Ovary (tissue), 9 donors: ENCODE data around the gene KCNIP3. TPM values are rescaled to one million over a fixed set of nuclear protein-coding genes. Genes with fewer than 3 reads are reported as not detected.
A peak's percentile ranks its signal among the peaks of the same experiment; 100 is the strongest.
"Not testable (repeated sequence)": the region's sequence is repeated elsewhere in the genome, so short reads cannot be mapped to it uniquely, and the experiment has no call there.

Experiments
- DNase-seq, 5 donors: peaks; one replicate each; pipeline ENCODE4 v3.0.0-alpha.2; 2019 to 2020
- H3K27ac ChIP-seq, 2 donors: fragments of 200-600 bp; one replicate each; pipeline versions ENCODE4 v1.5.1 to v1.8.0; 2019 to 2022
- H3K27me3 ChIP-seq: fragments of 200-600 bp; one replicate; pipeline ENCODE4 v1.8.0; 2022
- H3K36me3 ChIP-seq: fragments of 200-600 bp; sonication (generic); one replicate; pipeline ENCODE4 v1.5.1; 2019
- H3K4me1 ChIP-seq: one replicate; pipeline ENCODE4 v1.8.1; 2013; ENCODE audit warnings: mild to moderate bottlenecking, moderate library complexity; ENCODE audit not compliant: insufficient read depth
- H3K4me3 ChIP-seq: fragments of 200-600 bp; sonication (generic); one replicate; pipeline ENCODE4 v1.5.1; 2017
- H3K9me3 ChIP-seq, 2 donors: fragments of 200-600 bp in 1 of 2; sonication (generic) in 1 of 2; one replicate each; pipeline versions ENCODE4 v1.5.1 to v1.8.1; 2013 to 2019; ENCODE audit warnings: mild to moderate bottlenecking in 1 of 2, moderate library complexity in 1 of 2
- EP300 ChIP-seq: sonication (generic); formaldehyde crosslinking; IDR thresholded peaks from one replicate; pipeline ENCODE4 v1.6.1; 2017; ENCODE audit warnings: antibody characterized with exemption
- POLR2A ChIP-seq: fragments of 450-650 bp; IDR thresholded peaks from one replicate; pipeline ENCODE4 v1.6.1; 2017; ENCODE audit warnings: antibody characterized with exemption, mild to moderate bottlenecking, moderate library complexity
- WGBS, 3 donors: extraction: QIAGEN DNeasy Blood & Tissue Kit in 1 of 3; methylation state at CpG; one replicate each; pipeline versions ENCODE4 v1.1.5 to v1.1.7; 2013 to 2017; 5-methylcytosine and 5-hydroxymethylcytosine counted together
- intact Hi-C, 4 donors: fragments of 100-400 bp; cut with DNase I; formaldehyde crosslinking; loops; one replicate each; pipeline versions ENCODE4 v1.11.0 to v1.15.1; 2022 to 2023
- polyA plus RNA-seq, 2 donors: library from polyadenylated mRNA; stranded (reverse); fragments of 200-250 nt in 1 of 2; fragments of 350-450 nt in 1 of 2; fragmentation: Illumina TruSeq in 1 of 2; extraction: RNeasy Lipid Tissue Mini Kit (QIAGEN cat#74804) in 1 of 2; gene quantifications; one replicate each; pipeline ENCODE4 v1.2.3, GENCODE V29; 2013 to 2014
- total RNA-seq, 7 donors: library from RNA; depleted of rRNA in 2 of 7; stranded (reverse); fragments of >200 nt in 2 of 7; fragmentation: NEBNext Ultra II Directional in 3 of 7; extraction: Animal tissue kit (Norgen Biotek cat#: 25700) in 3 of 7; gene quantifications; one replicate each; pipeline versions ENCODE4 v1.1.0 to v1.2.4, GENCODE V29; 2016 to 2023
- TF ChIP-seq, protein P1 (sequence below), 3 donors: fragments of 450-650 bp in 2 of 3; fragments of 200-600 bp in 1 of 3; IDR thresholded peaks; one replicate each; pipeline versions ENCODE4 v1.5.1 to v1.8.0; 2016 to 2022; ENCODE audit warnings: antibody characterized with exemption in 3 of 3, mild to moderate bottlenecking in 1 of 3
- donor health status: DM: no; HTN: no; CAD: no; lungs with moderate emphysema.
- donor health status: DM: no; HTN: no; CAD: no.
- donor health status: Bipolar disorder and iron deficiency.
- donor health status: DM: yes; HTN: yes; CAD: no.
- donor health status: DM: no; HTN: no; CAD: no.
- donor health status: DM: yes; HTN: yes; CAD: no.

Gene KCNIP3
- total and polyA plus RNA-seq, 9 donors, result 2.2 to 26.0 (median 11.7) TPM

DNA sequence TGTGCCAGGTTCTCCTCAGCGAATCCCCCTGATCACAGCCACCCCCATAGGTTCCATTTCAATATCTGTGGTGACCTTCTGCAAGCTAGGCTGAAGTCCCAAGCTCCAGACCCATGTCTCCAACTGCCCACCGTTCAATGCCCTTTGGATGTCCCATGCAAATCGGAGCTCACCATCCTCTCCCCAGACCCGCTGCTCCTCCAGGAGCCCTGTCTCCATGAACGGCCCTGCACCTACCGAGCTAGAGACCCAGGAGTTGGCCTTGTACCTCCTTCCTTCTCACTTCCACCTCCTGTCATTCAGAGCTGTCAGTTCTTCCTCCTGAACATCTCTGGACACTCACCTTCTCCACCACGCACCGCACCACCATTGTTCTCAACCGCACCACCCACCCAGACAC lies 104.3 kb downstream of the KCNIP3 start:
- no peak for DNase-seq
- 69 to 78% (median 72%) methylated on average over 9 of the region's 9 CpGs for WGBS, 3 donors
- Histone ChIP-seq H3K9me3 (no peaks in the 10 kb centered on the region), H3K27me3 (no peaks in the 10 kb centered on the region), H3K4me1 (peaks cover 6% of the 10 kb centered on the region), H3K36me3 (no peaks in the 10 kb centered on the region), H3K27ac (no peak overlapping the region), H3K4me3 (peak overlapping the region; percentile 75)
- no peak for TF ChIP-seq EP300
- TF ChIP-seq, protein P1, sequence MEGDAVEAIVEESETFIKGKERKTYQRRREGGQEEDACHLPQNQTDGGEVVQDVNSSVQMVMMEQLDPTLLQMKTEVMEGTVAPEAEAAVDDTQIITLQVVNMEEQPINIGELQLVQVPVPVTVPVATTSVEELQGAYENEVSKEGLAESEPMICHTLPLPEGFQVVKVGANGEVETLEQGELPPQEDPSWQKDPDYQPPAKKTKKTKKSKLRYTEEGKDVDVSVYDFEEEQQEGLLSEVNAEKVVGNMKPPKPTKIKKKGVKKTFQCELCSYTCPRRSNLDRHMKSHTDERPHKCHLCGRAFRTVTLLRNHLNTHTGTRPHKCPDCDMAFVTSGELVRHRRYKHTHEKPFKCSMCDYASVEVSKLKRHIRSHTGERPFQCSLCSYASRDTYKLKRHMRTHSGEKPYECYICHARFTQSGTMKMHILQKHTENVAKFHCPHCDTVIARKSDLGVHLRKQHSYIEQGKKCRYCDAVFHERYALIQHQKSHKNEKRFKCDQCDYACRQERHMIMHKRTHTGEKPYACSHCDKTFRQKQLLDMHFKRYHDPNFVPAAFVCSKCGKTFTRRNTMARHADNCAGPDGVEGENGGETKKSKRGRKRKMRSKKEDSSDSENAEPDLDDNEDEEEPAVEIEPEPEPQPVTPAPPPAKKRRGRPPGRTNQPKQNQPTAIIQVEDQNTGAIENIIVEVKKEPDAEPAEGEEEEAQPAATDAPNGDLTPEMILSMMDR (IDR thresholded peaks at IDR 0.05), result no peak
- TF ChIP-seq POLR2A, result no peak
- intact Hi-C loops, result no loop called here

DNA sequence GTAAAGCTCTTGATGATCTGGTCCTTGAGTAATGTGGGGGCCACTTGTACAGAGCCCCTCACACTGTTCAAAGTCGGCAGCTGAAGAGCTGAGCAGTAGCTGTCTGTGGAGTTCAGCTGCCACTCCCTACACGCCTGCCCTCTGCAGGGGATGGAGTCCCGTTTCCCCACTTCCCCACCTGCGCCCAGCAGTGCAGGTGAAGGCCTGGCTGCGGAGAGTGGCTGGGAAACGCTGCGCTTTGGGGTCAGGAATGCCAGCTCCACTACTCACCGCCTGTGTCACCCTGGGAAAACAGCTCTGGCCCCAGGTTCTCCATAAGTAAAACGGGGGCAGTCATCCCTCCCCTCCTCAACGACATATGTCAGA lies 104.8 kb downstream of the KCNIP3 start:
- H3K9me3 ChIP-seq, intact Hi-C loops, H3K36me3 ChIP-seq, DNase-seq, H3K27me3 ChIP-seq, H3K4me1 ChIP-seq: not testable (repeated sequence)
- WGBS, 3 donors, result 0 to 1% (median 1%) methylated on average over 10 of the region's 10 CpGs
- H3K27ac ChIP-seq, result peak overlapping the region in 1 of 2 donors; percentile 43
- peak overlapping the region; percentile 75 for H3K4me3 ChIP-seq

DNA sequence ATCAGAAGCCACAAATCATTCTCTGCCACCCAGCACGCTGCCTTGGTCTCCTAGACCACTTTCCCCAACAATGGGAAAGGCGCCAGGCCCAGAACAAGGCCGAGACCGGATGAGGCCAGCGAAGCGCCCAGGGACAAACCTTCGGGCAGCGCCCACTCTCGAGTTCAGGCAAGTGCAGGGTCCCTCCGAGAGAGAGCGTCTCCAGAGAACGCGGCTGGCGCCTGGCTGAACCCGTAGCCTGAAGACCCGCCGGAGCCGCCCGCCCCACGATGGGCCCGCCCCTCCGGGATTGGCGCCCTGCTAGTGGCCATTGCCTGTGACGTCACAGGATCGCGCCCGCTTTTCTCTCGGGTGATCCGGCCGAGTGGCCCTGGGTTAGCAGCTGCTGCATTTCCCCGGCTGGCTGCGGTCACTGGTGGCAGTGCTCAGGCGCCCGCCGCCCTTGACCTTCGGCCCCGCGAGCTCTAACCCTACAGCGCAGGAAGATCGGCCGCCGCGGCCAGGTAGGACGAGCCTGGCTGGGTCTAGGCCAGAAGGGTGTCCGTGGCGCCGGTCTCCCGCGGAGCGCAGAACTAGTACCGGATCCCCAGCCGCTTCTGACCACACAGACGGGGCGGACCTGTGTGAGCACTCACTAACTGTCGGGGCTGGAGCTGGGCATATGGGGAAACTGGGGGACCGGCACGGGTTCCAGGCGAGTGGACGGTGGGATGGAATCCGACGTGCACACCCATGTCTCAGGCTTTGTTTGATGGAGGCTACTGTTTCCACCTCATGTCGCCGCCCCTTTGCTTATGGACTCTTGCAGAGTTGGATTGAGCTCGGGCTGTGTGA lies 105.4 kb downstream of the KCNIP3 start, which contains the start of gene FAHD2A:
Gene FAHD2A (plus strand): TSS at position 339 of the 834 bp plus-strand sequence. CDS start 2,851 bp downstream, outside the sequence.
- intact Hi-C loops, result no loop called here
- peak; percentile 96 to 98 (median 96) for DNase-seq
- WGBS, 3 donors, result 0 to 1% (median 0%) methylated on average over 57 to 64 of the region's 64 CpGs
- Histone ChIP-seq H3K9me3 (no peaks in the 10 kb centered on the region), H3K4me1 (peaks cover 6% of the 10 kb centered on the region), H3K27me3 (no peaks in the 10 kb centered on the region), H3K36me3 (no peaks in the 10 kb centered on the region), H3K4me3 (peak within 1 kb of the TSS; percentile 75), H3K27ac (peak within 1 kb of the TSS; percentile 43 to 66)
- TF ChIP-seq POLR2A, result peak; percentile 60
- no peak for TF ChIP-seq EP300
- TF ChIP-seq, protein P1 (IDR thresholded peaks at IDR 0.05), result peak in 1 of 3 donors; percentile 8

DNA sequence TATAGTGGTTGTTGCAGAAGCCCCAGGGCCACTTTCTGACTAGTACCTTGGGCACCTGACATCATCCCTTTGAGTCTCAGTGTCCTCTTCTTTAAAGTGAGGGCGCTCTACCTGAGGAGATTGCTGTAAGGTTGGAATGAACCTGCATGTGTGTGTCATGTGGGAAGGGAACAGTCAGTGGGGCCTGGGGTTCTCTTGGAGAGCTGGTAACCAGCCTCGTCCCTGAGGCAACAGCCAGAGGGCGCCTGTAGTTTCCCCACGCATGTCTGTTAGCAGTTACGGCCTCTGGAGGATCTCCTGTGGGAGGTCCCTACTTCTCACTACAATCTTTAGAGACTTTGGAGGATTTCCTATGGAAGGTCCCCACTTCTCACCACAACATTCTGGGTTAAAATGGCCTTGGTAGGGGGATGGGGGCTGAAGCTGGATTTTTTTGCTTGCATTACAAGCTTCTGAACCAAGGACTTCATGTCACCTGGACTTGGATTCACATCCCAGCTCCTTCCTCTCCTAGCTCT lies 106.1 kb downstream of the KCNIP3 start:
- peak overlapping the region; percentile 75 for H3K4me3 ChIP-seq
- H3K27me3 ChIP-seq, H3K36me3 ChIP-seq, intact Hi-C loops, DNase-seq, H3K9me3 ChIP-seq, H3K4me1 ChIP-seq: not testable (repeated sequence)
- 0 to 3% (median 1%) methylated on average over 5 of the region's 5 CpGs for WGBS, 3 donors
- peak overlapping the region; percentile 43 to 66 for H3K27ac ChIP-seq

DNA sequence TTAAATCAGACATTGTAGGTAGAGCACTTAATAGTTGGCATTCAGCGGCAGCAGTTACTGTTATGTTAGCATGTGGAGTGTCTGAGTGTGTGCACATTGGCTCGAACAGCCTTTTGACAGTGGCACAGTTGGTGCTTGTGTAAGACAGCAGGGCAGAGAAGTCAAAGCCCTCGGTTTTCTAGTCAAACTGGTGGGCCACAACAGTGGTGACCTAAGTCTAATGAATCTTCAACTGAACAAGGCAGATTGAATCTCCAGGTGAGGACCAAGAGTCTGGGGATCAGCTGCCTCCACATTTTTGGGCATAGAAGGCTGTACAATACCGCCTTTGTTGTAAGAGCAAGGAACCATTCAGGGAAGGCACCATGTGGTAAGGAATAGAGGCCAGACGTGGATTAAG lies 106.7 kb downstream of the KCNIP3 start:
- H3K4me3 ChIP-seq, H3K36me3 ChIP-seq, H3K9me3 ChIP-seq, H3K4me1 ChIP-seq, DNase-seq, intact Hi-C loops, H3K27ac ChIP-seq, H3K27me3 ChIP-seq: not testable (repeated sequence)
- 81 to 85% (median 81%) methylated on average over 5 of the region's 5 CpGs for WGBS, 3 donors

DNA sequence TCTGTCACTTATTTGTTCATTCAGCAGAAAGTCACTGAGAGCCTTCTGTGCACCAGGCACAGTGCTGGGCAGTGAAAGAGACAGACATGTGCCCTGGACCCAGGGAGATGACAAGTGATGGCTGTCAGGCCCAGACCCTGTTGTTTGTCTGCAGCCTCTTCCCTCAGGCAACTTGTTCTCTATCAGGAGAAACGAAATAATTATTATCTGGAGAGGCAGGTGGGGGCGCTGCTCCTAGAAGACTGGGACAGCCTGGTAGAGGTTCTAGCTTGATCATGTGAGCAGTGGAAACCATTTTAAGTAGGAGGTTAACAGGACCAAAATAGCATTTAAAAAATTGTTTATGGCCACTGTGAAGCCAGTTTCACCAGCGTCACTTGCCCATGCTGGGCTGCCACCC lies 107.5 kb downstream of the KCNIP3 start:
- DNase-seq, H3K9me3 ChIP-seq, H3K4me1 ChIP-seq, H3K27me3 ChIP-seq, H3K36me3 ChIP-seq, H3K27ac ChIP-seq, intact Hi-C loops, H3K4me3 ChIP-seq: not testable (repeated sequence)
- 76 to 88% (median 84%) methylated on average over 3 of the region's 3 CpGs for WGBS, 3 donors

DNA sequence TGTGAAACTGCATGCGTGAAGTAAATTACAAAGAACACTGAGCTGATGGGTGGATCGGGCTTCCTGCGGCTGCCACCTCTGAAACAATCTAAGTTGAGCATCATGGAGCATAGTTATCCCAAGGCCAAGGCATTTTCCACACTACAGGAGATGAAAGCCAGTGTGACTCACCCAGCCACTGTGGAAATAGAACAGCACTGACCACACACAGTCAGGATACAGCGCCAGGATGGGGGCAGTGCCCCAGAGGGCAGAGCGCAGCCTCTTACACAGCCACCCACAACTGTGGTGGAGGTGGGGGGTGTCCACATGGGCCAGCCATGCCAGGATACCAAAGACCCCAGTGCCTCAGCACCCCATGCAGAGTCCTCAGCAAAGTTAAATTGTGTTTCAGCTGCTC lies 114.1 kb downstream of the KCNIP3 start:
- not testable (repeated sequence) for H3K4me3 ChIP-seq, H3K27me3 ChIP-seq, H3K27ac ChIP-seq, H3K36me3 ChIP-seq, H3K9me3 ChIP-seq, H3K4me1 ChIP-seq, DNase-seq
- intact Hi-C loops, result loop anchor here in 2 of 4 donors (5.0 kb wide), 2 partner anchors 316 to 321 kb away; no protein-coding TSS in a partner anchor
- 82 to 87% (median 84%) methylated on average over 5 of the region's 5 CpGs for WGBS, 3 donors
